Measurements from ENCODE around the gene PDCD10.

PDCD10 gene

DNA sequence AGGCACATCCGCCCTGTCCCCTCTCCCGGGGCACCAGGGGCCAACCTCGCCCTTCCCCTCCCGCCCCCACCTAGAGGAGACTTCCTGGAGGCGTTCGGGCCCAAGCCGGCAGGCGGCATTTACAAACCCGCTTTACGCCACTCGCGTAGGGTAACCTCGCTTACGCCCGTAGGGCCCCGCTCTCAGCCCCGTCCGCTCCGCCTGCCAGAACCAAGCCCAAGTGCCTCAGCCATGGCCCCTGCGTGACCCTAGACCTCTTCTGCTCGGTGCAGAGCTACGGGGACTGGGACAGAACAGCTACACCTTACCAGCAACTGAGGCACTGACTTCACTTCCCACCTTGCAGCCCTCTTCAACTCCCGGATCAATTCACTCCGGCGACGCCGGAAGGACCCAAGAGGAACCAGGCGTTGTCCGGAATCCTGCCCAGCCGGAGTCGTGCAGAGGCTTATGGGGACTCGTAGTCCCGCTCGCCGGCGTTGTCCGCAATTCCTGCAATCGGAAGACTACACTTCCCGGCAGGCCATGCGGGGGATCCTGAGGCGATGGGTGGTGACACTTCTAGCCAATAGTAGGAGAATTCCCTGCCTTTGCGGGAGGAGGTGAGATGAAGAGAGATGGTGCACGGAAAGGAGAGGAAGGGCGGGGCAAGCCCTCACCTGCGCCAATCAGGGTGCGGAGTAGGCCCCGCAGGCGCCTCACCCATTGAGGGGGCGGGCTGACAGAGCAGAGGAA lies at the start of gene PDCD10:
Gene PDCD10 (minus strand): TSS at position 395 of the 735 bp plus-strand sequence. CDS start 14,735 bp downstream, outside the sequence.
- peak; percentile 96 for DNase-seq (ENCODE audit: low read depth)

DNA sequence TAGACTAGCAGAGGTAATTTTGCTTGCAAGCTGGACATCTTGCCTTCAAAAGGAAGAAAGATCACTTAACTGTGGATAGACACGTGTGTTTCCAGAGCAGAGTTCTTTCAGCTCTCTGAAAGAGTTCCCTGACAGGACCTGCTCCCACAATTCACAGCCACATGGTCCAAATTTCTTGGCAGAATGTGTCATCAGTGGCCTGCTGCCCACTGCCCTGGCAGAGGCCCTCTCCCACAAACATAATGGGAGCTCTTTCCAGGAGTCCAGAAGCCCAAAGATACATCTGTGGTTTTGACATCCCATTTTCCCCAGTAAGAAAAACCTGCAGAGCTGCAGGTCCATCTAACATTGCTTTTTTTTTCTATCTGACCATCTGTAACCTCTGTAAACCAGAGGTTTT lies 49.1 kb upstream of the PDCD10 start:
- DNase-seq (ENCODE audit: low read depth) = no peak

DNA sequence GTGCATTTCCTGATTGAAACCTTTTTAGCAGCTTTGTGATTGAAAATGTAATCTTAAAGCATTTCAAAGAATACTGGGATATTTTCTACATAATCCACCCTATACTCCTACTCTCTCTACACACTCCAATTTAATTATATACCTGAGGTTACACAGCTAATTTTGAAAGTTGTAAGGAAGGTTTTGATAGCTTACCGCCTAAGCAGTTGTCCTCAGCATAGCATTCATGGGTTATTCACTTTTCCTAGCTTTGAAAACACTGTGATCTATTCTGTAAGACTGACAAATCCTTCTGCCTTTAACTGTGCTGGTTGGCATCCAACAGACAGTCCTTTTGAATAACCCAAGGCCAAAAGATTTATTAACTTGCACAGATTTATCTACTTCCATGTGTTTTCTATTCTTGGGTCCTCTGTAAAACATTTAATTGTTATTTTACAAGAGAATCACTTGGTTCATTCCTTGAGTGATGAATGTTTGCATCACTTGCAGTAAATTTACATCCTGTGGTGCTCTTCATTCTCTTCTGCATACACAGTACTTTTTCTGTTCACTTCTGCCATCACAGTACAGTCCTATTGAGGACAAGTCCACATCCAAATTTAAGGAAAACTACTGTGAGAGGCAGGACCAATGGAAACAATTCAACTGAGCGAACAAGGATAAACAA lies 45.7 kb upstream of the PDCD10 start:
- no peak for DNase-seq (ENCODE audit: low read depth)

DNA sequence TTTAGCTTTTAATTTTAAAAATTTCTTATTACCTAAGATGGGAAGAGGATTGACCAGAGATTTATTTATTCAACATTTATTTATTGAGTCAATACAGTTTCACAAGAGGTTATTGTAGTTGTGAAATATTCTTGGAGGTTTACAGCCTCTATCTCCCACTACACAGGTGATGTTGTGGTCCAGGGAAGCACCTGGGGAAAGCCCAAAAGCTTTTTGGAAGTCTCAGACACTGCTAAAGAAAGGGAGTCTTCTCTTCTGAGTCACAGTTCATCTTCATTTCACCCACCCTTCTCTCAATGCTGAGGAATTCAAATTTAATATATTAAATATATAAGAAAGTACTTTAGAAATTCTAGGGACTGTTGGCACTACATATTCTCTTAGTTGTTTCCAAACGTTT lies 42.7 kb upstream of the PDCD10 start:
- DNase-seq (ENCODE audit: low read depth) = no peak

DNA sequence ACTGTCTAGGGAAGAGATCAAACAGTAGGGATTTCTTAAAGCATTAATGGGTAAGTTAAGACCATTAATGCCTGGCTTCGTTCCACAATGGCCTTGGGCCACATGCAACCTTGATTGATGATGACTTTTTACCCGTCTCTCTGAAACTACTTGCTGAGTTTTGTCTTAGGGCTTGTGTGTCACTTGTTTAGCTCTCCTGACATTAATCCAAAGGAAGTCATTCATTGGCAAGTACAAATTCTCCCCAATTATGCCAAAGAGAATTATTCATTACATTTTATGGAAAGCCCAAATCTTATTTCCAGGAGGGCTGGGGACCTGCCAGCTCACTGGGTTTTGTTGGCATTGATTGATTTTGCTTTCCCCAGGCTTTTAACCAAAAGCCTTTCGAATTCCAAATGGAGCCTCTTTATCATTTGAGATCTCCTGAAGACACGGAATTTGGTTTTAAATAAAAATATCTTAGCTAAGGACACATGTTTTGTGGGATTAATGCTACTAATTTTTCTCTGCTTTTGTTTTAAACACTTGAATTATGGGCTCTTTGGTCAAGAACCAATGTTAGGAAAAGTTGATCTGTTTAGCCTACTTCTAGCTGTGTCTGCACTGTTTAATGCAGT lies 41.5 kb upstream of the PDCD10 start:
- no peak for DNase-seq (ENCODE audit: low read depth)

DNA sequence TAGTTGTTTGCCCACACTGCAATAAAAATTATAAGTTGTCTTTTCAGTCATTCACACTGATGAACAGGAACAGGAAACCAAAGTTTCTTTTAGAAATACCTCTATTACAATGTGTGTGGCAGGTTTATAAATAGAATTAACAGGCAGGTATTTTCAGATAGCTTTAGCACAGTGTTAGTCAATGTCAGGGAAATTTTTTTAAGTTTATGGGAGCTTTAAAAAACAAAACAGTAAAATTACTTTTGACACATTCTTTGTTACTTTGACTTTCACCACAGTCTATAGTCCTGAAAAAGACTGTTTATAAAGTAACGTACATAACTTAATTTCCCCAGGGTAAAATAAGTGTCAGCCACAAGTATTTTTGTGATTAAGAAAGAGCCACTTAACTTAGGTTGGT lies 38.9 kb upstream of the PDCD10 start:
- DNase-seq (ENCODE audit: low read depth) = no peak

DNA sequence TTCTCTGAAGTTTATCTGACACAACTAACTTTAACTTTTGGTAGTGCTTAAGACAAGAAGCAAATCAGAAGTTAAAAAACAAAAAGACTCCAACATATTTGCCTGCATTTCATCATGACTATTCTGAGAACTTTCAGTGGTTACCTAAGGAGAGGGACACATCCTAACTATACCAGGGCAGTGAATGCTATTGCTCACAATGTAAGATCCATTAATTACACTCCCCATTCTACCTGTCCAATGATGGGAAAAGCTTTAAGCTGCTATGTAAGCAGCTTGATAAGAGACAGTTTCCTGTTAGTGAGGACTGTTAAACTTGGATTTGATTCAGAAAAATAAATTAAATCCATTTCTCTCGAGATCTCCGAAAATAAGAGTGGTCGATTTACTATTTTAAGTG lies 38.3 kb upstream of the PDCD10 start:
- no peak for DNase-seq (ENCODE audit: low read depth)

DNA sequence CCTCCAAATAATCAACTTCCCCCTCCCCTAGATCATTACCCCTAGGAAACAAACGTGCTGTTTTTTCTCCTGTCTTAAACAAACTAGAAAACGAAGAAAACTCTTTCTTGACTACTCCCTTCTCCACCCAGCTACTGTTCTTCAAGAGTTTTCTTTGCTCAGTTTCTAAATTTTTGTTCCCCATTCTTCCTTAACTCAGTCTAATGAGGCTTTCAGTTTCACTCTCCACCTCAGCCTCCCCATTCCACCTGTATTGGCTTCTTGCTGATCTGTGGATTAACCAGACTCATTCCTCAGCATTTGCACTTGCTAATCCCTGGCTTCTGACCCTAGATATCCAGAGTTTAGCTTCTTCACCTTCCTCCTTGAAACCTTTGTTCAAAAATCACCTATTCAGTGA lies 27.6 kb upstream of the PDCD10 start:
- DNase-seq (ENCODE audit: low read depth) = no peak

DNA sequence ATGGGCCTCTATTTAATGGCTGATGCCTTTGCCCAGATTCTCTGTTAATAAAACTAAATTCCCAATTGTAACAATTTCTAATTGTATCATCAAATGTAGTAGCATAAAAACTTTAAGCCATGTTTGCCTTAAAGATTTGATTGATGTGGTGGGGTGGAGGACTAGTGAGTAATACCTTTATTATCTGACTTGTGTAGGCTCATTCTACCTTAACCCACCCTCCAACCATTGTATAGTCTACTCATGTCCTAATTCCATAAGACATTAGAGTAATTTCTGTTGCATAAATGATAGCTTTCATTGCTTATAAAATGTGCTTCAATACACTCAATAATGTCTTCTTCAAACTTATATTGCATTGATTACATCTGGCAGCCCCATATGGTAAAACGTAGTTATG lies 26.6 kb upstream of the PDCD10 start:
- DNase-seq (ENCODE audit: low read depth) = no peak

DNA sequence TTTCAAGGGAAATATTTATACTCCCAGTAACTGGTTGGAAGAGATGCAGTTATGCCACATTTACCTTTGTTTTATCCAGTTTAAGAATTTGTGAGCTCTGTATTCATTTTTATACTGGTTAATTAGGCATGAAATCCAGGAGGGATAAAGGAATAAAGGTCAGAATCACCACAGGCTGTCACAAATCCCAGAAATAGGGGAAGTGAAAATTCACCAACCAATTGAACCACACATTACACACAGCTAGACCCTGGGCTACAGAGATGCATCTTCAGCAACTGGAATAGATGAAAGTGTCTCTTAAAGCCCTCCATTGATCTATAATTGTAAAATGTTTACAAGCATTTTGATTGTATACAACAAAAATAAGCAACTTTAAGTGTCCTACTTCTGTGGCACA lies 19.4 kb upstream of the PDCD10 start:
- no peak for DNase-seq (ENCODE audit: low read depth)

DNA sequence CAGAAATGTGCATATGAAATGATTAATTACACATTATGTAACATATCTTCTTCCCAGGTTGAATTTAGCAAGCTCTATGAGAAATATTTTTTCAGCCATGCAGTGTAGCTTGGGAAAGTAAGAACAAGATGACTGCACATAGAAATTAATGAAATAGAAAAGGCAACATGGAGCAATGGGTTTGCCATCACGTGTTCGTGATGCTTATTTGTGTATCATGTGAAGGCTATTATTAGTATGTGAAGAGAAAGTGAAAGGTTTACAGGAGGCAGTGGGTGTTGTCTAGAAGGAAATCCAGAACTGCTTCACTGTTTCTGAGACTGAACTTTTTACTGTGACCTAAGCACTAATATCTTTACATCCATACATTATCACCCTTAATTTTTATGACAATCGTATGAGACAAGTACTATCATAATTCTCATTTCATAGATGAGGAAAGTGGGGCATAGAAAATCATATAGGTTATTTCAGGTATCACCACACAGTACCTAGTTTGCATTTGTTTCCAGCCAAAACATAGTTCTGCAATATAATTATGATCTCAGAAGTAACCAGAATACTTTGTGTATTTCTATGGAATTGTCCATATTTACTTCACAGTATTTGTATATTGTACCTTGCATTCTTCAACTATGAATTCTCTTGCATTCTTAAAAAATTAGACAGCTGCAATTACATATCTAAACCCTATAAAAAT lies 15.7 kb upstream of the PDCD10 start:
- DNase-seq (ENCODE audit: low read depth) = no peak

DNA sequence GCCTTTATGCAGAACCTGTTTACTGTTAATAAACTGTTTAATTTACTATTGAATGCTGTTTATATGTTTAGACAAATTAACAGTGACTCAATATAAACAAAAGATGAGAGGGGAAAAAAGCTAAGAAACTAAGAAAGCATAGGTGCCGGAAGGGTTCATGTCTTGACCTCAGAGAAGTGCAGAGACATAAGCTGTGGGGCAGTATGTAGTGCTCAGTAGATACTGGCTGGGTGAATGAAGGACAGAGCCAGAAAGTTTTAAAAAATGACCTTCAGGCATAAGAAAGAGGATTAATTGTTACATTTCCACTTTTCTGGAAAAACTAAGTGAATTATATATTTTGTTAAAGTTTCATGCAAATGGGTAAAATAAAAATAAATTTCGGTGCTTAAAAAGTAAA lies 15.0 kb upstream of the PDCD10 start:
- DNase-seq (ENCODE audit: low read depth) = no peak

DNA sequence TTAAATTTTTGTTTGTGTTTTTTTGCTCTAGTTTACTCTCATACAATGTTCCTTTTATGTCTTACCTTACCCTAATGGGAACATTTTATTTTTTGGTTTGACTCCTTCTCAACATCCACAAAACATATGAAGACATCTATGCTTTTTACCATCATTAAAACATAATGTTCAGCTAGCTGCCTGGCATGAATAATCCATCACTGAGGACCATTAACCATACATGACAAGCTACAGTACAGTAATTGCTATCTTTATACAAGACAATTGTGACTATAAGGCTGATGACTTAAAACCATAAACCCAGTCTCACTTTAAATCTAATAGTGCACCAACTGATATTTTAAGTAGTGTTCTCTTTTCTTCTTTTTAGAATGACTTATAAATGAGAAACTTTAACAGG lies 14.5 kb upstream of the PDCD10 start:
- no peak for DNase-seq (ENCODE audit: low read depth)

DNA sequence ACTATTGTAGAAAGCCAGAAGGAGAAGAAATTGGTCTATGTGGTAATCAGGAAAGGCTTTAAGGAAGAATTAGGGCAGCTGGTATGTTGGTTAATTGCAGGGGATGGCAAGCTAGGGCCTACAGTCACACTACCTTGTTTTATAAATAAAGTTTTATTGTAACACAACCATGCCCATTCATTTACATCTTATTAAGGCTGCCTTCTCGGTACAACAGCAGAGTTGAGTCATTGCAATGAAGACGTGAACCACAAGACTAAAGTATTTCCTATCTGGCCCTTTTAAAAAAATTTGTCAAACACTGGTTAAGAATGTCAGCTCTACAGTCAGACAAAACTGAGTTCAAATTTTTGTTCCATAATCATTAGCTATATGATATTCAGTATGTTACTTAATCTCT lies 9.1 kb upstream of the PDCD10 start:
- no peak for DNase-seq (ENCODE audit: low read depth)

DNA sequence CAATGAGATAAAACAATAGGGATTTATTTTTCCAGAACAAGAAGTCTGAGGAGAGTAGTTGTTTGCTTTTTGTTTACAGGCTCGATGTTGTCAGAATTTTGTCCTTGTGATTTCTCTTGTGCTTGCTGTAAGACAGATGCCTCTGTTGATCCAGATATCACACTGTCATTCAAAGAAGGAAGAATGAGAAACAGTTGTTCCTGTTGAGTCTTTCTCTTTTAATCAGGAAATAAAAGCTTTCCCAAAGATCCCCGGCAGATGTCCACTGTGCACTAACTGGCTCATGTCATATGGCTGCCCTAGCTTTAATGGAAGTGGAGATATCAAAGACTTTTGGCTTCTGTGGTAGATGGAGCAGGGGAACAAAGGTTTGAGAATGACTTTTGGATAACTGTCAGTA lies 7.6 kb upstream of the PDCD10 start:
- no peak for DNase-seq (ENCODE audit: low read depth)

DNA sequence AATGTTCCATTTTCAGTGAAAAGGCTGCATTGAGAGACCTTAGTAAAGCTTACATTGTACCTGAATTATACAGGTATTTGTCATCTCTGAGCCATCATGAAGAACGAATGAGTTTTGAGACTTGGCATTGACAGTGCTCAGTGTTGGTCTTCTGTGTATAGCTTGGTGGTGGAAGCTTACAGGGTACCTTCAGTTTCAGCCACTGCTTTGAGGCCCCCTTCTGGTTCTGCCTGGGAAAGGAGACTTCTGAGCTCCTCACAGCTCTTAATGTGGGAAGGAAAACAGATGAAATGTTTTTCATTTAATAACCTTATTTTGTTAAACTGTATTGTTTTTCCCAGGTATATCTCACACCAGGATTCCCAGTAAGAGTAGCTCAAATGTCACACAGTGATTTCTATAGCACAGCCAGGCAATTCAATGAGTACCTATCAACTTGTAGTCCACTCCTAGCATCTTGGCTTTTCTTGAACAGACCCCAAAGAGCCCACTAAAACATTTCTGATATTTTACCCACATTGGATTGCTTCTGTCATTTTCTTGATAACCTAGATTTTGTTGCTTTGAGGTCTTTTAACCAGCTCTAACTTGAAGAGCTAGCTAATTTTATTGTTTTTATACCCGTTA lies 6.4 kb upstream of the PDCD10 start:
- no peak for DNase-seq (ENCODE audit: low read depth)

DNA sequence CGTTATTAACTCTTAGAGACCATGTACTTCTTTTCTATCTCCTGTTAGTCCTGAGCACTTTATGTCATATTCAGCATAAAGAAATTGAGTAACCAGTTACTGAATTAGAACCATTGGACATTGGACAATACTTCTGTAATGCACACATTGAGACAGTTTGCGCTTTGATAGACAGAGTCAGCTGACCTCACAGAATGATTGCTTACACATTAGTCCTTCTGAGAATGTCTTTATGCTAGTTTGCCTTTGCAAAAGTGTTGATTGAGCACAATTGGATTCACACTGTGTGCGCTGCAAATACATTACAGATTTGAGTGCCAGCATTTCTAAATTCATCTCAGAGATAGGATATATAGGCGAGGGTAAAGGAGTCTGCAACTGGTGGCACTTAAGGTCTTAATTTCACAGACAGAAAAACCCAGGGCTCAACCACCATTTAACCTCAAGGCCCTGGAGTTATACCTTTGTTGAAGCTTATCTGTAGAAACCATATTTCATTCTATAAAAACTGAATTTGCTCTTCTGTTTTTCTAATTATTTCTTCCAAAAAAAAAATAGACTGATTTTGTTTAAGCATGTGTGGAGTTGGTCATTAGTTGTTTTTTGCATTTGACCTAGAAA lies 4.6 kb upstream of the PDCD10 start:
- no peak for DNase-seq (ENCODE audit: low read depth)

DNA sequence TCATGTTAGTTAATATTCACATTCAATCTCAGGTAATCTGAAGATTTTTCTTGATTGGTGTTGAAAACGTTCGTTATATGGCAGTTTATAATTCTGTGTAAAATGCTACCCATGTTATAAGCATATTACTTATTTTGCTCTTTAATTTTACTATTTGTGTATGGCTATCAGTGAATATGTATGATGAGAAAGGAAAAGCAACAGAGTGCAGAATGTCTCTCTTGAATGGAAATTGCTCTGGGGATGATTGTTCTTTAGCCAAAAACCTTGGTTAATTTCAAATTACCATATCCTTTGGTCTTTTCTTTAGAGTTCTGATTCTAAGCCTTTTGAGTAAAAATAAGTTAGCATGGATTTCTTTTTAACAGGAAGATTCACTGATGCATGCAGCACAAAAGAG lies 3.3 kb upstream of the PDCD10 start:
- DNase-seq (ENCODE audit: low read depth) = no peak

DNA sequence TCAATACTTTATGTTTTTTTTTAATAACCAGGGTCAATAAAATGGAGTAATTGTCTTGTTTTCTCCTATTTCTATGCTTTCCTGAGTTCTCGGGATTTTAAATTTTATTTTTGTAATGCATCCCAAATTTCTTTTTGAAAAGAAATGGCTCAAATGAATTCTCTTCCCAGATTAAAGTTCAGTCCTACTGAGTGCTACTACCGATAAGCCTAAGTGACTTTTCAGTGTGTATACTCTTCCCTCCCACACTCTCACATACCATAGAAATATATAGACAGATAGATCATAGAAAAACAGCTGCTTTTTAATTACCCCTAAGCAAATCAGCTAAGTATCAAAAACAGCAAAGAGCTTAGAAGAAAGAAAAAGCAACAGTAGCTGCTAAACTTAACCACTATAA lies 2.3 kb upstream of the PDCD10 start:
- DNase-seq (ENCODE audit: low read depth) = no peak

DNA sequence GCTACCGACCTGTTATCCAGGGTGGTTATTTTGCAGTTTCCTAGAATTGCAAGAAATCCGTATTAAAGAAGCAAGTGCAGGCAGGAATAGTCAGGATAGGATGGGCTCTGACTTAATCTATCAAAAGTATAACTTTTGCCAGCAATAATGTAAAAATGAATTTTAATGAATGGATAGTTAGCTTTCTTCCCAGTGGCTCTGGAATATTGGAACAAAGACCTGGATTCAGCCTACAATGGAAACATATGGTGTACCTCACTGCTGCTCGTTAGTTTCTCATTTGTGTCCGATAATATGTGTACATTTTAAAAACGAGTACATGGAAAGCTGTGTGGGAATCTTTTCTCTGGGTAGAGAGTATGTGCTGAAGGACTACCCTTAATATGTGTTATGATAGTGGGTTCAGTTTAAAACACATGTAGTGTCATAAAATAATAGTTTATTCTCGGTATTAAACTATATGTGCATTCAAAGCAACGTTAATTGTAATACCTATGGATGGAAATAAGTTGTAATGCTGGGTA lies 1.6 kb upstream of the PDCD10 start:
- DNase-seq (ENCODE audit: low read depth) = no peak

DNA sequence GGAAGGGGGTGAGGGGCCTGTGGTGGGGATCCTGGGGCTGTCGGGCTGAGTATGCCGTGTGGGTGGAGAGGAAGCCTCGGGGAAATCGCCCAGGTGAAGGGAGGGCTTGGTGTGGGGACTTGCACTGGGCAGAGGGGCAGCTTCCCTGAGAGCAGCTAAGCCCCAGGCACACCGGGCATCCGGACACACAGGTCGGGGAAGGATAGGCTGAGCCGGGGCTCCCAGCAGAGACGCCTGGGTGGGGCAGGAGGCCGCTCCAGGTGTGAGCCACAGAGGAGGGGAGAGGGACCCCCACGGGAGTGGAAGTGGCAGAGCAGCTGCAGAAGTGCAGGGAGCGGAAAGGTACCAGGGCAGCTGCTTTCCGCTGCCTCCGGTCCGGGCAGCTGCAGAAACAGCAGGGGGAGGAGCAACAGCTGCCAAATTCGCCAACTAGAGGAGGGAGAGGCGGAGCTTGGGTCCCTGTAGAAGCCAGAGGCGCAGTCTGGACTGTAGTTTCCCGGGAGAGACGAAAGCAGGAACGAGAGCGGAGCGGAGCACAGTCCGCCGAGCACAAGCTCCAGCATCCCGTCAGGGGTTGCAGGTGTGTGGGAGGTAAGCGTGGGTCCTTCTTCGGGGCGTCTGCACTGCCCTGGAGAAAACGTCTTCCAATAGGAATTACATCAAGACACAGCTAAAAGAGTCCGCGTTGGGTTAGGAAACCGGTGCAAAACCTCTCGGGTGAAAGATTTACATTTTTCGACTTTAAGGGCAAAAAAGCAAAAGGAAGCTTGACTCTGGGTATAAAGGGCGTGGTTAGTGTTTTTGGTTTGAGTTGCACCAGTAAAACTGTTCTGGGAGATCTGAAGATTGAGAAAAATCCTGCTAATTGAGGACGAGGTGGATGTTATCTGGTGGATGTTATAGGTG lies 794 bp upstream of the PDCD10 start, which contains the start of gene SERPINI1:
Gene SERPINI1 (plus strand): TSS at position 489 of the 906 bp plus-strand sequence. CDS start 53,408 bp downstream, outside the sequence.
- peak; percentile 61 for DNase-seq (ENCODE audit: low read depth)

Data from GM04503 (cell line).